Body of pancreas (tissue), 4 donors: ENCODE measurements around the gene HSD11B2.

Source experiments
- CTCF ChIP-seq, 7 experiments: fragments of 450-650 bp in 4 of 7; fragments of 200-600 bp in 3 of 7; sonication (generic) in 3 of 7; IDR thresholded peaks; one replicate each; pipeline ENCODE4 v1.5.1; 2016 to 2019; ENCODE audit warnings: antibody characterized with exemption in 7 of 7
- POLR2A ChIP-seq, 3 donors: fragments of 450-650 bp; IDR thresholded peaks; one replicate each; pipeline ENCODE4 v1.6.1; 2016; ENCODE audit warnings: antibody characterized with exemption in 3 of 3, mild to moderate bottlenecking in 2 of 3

- no peak for TF ChIP-seq CTCF (IDR thresholded peaks at IDR 0.05)
- TF ChIP-seq POLR2A (IDR thresholded peaks at IDR 0.05): no peak
These were observed 41.0 kb downstream of the HSD11B2 start for GRCh38 chr16:67471758-67472384.
